Epithelial cell of esophagus (primary cell): ENCODE measurements around the gene SCARF1.

Source experiments
- DNase-seq: peaks from one replicate; pipeline ENCODE4 v3.0.0; 2010; ENCODE audit warnings: low read depth
- H3K4me3 ChIP-seq: 2 replicates; pipeline ENCODE4 v1.5.1; 2011; ENCODE audit warnings: mild to moderate bottlenecking, low read length, control low read depth
- CTCF ChIP-seq: IDR thresholded peaks from 2 replicates; pipeline ENCODE4 v1.5.1; 2011; ENCODE audit warnings: low read depth, mild to moderate bottlenecking, low read length, control low read depth, inconsistent platforms; ENCODE audit not compliant: insufficient read depth; ENCODE audit errors: missing control alignments

The SCARF1 gene

GRCh38 chr17:1630662-1631061 is 14.9 kb downstream of the SCARF1 start:
- DNase-seq: no peak
- no peak overlapping the region for H3K4me3 ChIP-seq
- TF ChIP-seq CTCF: no peak

GRCh38 chr17:1629504-1630310 is 15.8 kb downstream of the SCARF1 start:
- TF ChIP-seq CTCF: peak; percentile 67
- DNase-seq: peak; percentile 77
- peak overlapping the region; percentile 73 for H3K4me3 ChIP-seq

- peak; percentile 93 for DNase-seq
- no peak for TF ChIP-seq CTCF
- H3K4me3 ChIP-seq: peak overlapping the region; percentile 73
Measured at GRCh38 chr17:1628856-1629503, 16.6 kb downstream of the SCARF1 start.

GRCh38 chr17:1627982-1628855 is 17.3 kb downstream of the SCARF1 start, which contains the start of gene SLC43A2:
TSS of gene SLC43A2 (minus strand) at chr17:1628834. CDS start at chr17:1627874, 960 bp downstream.
- peak within 1 kb of the TSS; percentile 73 for H3K4me3 ChIP-seq
- no peak for TF ChIP-seq CTCF
- DNase-seq: peak; percentile 84

GRCh38 chr17:1627182-1627981 is 18.1 kb downstream of the SCARF1 start:
- no peak for DNase-seq
- no peak for TF ChIP-seq CTCF
- peak overlapping the region; percentile 73 for H3K4me3 ChIP-seq

- H3K4me3 ChIP-seq: no peak overlapping the region
- no peak for DNase-seq
- no peak for TF ChIP-seq CTCF
Measured at GRCh38 chr17:1626333-1626732, 19.2 kb downstream of the SCARF1 start.
